Heart left ventricle (tissue), 16 donors: Measurements from ENCODE around the gene SNRPE. TPM values are rescaled to one million over a fixed set of nuclear protein-coding genes. Genes with fewer than 3 reads are reported as not detected.

Experiments used
- ATAC-seq, 4 donors: fragments of 200-7000 bp; cut with Tn5 transposase; one replicate each; pipeline ENCODE4 v1.9.1; 2020 to 2022; ENCODE audit warnings: moderate library complexity in 4 of 4, mild to moderate bottlenecking in 3 of 4, moderate number of reproducible peaks in 1 of 4
- DNase-seq, 5 donors: peaks; one replicate each; pipeline ENCODE4 v3.0.0-alpha.2; 2020
- H3K27ac ChIP-seq, 12 donors: fragments of 200-600 bp; sonication (generic) in 4 of 12; one replicate each; pipeline versions ENCODE4 v1.5.0 to v1.8.0; 2016 to 2022; ENCODE audit warnings: mild to moderate bottlenecking in 2 of 12
- H3K27me3 ChIP-seq, 9 donors: fragments of 200-600 bp; sonication (generic) in 2 of 9; one replicate each; pipeline versions ENCODE4 v1.5.1 to v1.8.0; 2016 to 2022; ENCODE audit warnings: mild to moderate bottlenecking in 3 of 9
- H3K36me3 ChIP-seq, 9 donors: fragments of 200-600 bp; sonication (generic) in 2 of 9; one replicate each; pipeline versions ENCODE4 v1.5.0 to v1.8.0; 2018 to 2022; ENCODE audit warnings: mild to moderate bottlenecking in 2 of 9
- H3K4me1 ChIP-seq, 12 donors: fragments of 200-600 bp; sonication (generic) in 4 of 12; one replicate each; pipeline versions ENCODE4 v1.5.0 to v1.8.0; 2016 to 2022; ENCODE audit warnings: mild to moderate bottlenecking in 3 of 12
- H3K4me3 ChIP-seq, 12 donors: fragments of 200-600 bp; sonication (generic) in 4 of 12; one replicate each; pipeline versions ENCODE4 v1.5.0 to v1.8.0; 2017 to 2022; ENCODE audit warnings: mild to moderate bottlenecking in 9 of 12, moderate library complexity in 4 of 12
- H3K9me3 ChIP-seq, 12 donors: fragments of 200-600 bp; sonication (generic) in 4 of 12; one replicate each; pipeline versions ENCODE4 v1.5.0 to v1.8.0; 2016 to 2022; ENCODE audit warnings: mild to moderate bottlenecking in 1 of 12
- POLR2A ChIP-seq, 2 donors: fragments of 450-650 bp; IDR thresholded peaks; one replicate each; pipeline ENCODE4 v1.6.1; 2017; ENCODE audit warnings: antibody characterized with exemption in 2 of 2, mild to moderate bottlenecking in 2 of 2, moderate library complexity in 2 of 2
- WGBS, 4 donors: extraction: QIAGEN DNeasy Blood & Tissue Kit in 2 of 4; methylation state at CpG; one replicate each; pipeline versions ENCODE4 v1.1.5 to v1.1.7; 2013 to 2018; 5-methylcytosine and 5-hydroxymethylcytosine counted together
- intact Hi-C, 10 donors: fragments of 100-400 bp; cut with DNase I; formaldehyde crosslinking; loops; one replicate each; pipeline versions ENCODE4 v1.11.1 to v1.14.2; 2022
- polyA plus RNA-seq, 2 donors: library from polyadenylated mRNA; stranded (reverse); fragments of 200-250 nt; gene quantifications; one replicate each; pipeline ENCODE4 v1.2.3, GENCODE V29; 2013
- total RNA-seq, 9 donors: library from RNA; depleted of rRNA in 2 of 9; stranded (reverse); fragments of >200 nt in 2 of 9; fragmentation: NEBNext Ultra II Directional in 3 of 9; extraction: Animal tissue kit (Norgen Biotek cat#: 25700) in 3 of 9; gene quantifications; one replicate each; pipeline versions ENCODE4 v1.1.0 to v1.2.4, GENCODE V29; 2016 to 2023
- TF ChIP-seq, protein P1 (sequence below), 12 donors: fragments of 200-600 bp; sonication (generic) in 4 of 12; IDR thresholded peaks; one replicate each; pipeline versions ENCODE4 v1.5.0 to v1.8.0; 2018 to 2022; ENCODE audit warnings: antibody characterized with exemption in 12 of 12, mild to moderate bottlenecking in 5 of 12
- donor health status: ischemic (EF 13 %, LVEDD 7.1; RV severe dilation, severe dysfunction).
- donor health status: healthy with polysubstance abuse.
- donor health status: DM: no; HTN: yes; CAD: no.
- donor health status: DM: no; HTN: no; CAD: no.
- donor health status: ischemic (EF 25% LVEDD 6.9; RV normal size, moderate dysfunction).
- donor health status: ischemic (EF 25% LVEDD 5.7; RV mildly dilated, moderate dysfunction).
- donor health status: healthy.
- donor health status: DM: yes; HTN: yes; CAD: no.
- donor health status: ischemic (EF 35%, LVEDD 5.7; RV mildly dilated, moderate dysfunction).
- donor health status: nonischemic (EF 11% LVEDD 7.7; RV severe dilation, severe dysfunction).
- donor health status: DM: yes; HTN: yes; CAD: no.
- donor health status: PGD.
- donor health status: ischemic (EF 29% LVEDD 5.4; RV normal size, mild dysfunction).
- donor health status: nonischemic (EF 23%, LVEDD 6.1; RV moderate dilation, normal function).

Gene SNRPE
- total and polyA plus RNA-seq, 11 donors: 17.7 to 124 (median 59.2) TPM

GRCh38 chr1:203888807-203889251 lies 27.4 kb downstream of the SNRPE start:
- TF ChIP-seq, protein P1, sequence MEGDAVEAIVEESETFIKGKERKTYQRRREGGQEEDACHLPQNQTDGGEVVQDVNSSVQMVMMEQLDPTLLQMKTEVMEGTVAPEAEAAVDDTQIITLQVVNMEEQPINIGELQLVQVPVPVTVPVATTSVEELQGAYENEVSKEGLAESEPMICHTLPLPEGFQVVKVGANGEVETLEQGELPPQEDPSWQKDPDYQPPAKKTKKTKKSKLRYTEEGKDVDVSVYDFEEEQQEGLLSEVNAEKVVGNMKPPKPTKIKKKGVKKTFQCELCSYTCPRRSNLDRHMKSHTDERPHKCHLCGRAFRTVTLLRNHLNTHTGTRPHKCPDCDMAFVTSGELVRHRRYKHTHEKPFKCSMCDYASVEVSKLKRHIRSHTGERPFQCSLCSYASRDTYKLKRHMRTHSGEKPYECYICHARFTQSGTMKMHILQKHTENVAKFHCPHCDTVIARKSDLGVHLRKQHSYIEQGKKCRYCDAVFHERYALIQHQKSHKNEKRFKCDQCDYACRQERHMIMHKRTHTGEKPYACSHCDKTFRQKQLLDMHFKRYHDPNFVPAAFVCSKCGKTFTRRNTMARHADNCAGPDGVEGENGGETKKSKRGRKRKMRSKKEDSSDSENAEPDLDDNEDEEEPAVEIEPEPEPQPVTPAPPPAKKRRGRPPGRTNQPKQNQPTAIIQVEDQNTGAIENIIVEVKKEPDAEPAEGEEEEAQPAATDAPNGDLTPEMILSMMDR (IDR thresholded peaks at IDR 0.05): no peak
- no peak for TF ChIP-seq POLR2A (IDR thresholded peaks at IDR 0.05)
- DNase-seq (no peak), ATAC-seq (no peak)
- Histone ChIP-seq H3K27me3 (no peaks in the 10 kb centered on the region), H3K27ac (no peak overlapping the region), H3K36me3 (no peaks in the 10 kb centered on the region), H3K4me3 (no peak overlapping the region), H3K4me1 (peaks cover 0 to 9% (median 0%) of the 10 kb centered on the region in 12 donors), H3K9me3 (peaks cover 0 to 1% (median 0%) of the 10 kb centered on the region in 12 donors)
- intact Hi-C loops: loop anchor here in 2 of 10 donors (10.0 kb wide), 2 partner anchors 76 to 156 kb away; no protein-coding TSS in a partner anchor

DNA sequence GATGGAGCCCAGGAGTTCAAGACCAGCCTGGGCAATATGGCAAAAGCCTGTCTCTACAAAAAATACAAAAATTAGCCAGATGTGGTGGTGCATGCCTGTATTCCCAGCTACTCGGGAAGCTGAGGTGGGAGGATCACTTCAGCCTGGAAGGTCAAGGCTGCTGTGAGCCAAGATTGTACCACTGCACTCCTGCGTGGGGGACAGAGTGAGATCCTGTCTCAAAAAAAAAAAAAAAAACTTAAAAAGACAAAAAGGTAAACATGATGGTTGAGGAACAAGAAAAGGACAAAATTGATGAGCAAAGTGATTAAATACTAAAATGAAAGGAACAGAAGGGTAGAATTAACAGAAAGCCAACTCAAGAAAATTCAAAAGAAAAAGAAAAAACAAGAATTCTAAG lies 30.6 kb downstream of the SNRPE start:
- Histone ChIP-seq H3K27ac (no peak overlapping the region), H3K27me3 (no peaks in the 10 kb centered on the region), H3K4me1 (peaks cover 0 to 9% (median 0%) of the 10 kb centered on the region in 12 donors), H3K4me3 (no peak overlapping the region), H3K9me3 (peaks cover 0 to 14% (median 10%) of the 10 kb centered on the region in 12 donors), H3K36me3 (no peaks in the 10 kb centered on the region)
- ATAC-seq (no peak), DNase-seq (no peak)
- no peak for TF ChIP-seq POLR2A (IDR thresholded peaks at IDR 0.05)
- TF ChIP-seq, protein P1 (IDR thresholded peaks at IDR 0.05): no peak
- 42 to 72% (median 53%) methylated on average over 2 of the region's 2 CpGs for WGBS, 4 donors
- intact Hi-C loops: no loop called here

- no peaks in the 10 kb centered on the region for H3K4me1 ChIP-seq
- TF ChIP-seq, protein P1 (IDR thresholded peaks at IDR 0.05): no peak
- no peak for TF ChIP-seq POLR2A (IDR thresholded peaks at IDR 0.05)
- ATAC-seq (no peak), DNase-seq (no peak)
- intact Hi-C loops: no loop called here
- H3K27me3 ChIP-seq: no peaks in the 10 kb centered on the region
- no peaks in the 10 kb centered on the region for H3K36me3 ChIP-seq
- H3K9me3 ChIP-seq: peaks cover 0 to 14% (median 10%) of the 10 kb centered on the region in 12 donors
- no peak overlapping the region for H3K4me3 ChIP-seq
- H3K27ac ChIP-seq: no peak overlapping the region
- 90 to 96% (median 95%) methylated on average over 12 of the region's 12 CpGs for WGBS, 4 donors
These were observed 37.3 kb downstream of the SNRPE start for GRCh38 chr1:203898458-203899352.

GRCh38 chr1:203899353-203899716 lies 37.9 kb downstream of the SNRPE start:
- H3K4me3 ChIP-seq: no peak overlapping the region
- H3K27ac ChIP-seq: no peak overlapping the region
- DNase-seq: no peak
- 84 to 95% (median 92%) methylated on average over 1 of the region's 1 CpG for WGBS, 4 donors
- TF ChIP-seq, protein P1 (IDR thresholded peaks at IDR 0.05): no peak
- no peaks in the 10 kb centered on the region for H3K36me3 ChIP-seq
- no peaks in the 10 kb centered on the region for H3K27me3 ChIP-seq
- ATAC-seq: no peak
- no peaks in the 10 kb centered on the region for H3K4me1 ChIP-seq
- peaks cover 0 to 9% (median 7%) of the 10 kb centered on the region in 12 donors for H3K9me3 ChIP-seq
- intact Hi-C loops: no loop called here
